ENCODE data around the gene OGN. TPM values are rescaled to one million over a fixed set of nuclear protein-coding genes. Genes with fewer than 3 reads are reported as not detected.

The OGN gene
- total RNA-seq, 1 experiment from 2014 or later: not detected

GRCh38 chr9:92353051-92353450 lies 51.3 kb downstream of the OGN start:
- TF ChIP-seq CTCF (IDR thresholded peaks at IDR 0.05; ENCODE audit: unreplicated experiment): no peak
- peaks cover 15% of the 10 kb centered on the region for H3K9me3 Mint-ChIP-seq (ENCODE audit: unreplicated experiment)
- DNase-seq (ENCODE audit: unreplicated experiment): no peak
- H3K36me3 Mint-ChIP-seq (ENCODE audit: insufficient read depth, unreplicated experiment): peaks cover 6% of the 10 kb centered on the region
- H3K27ac Mint-ChIP-seq (ENCODE audit: low read depth, unreplicated experiment): no peak overlapping the region
- intact Hi-C loops (cut with micrococcal nuclease): no loop called here
- CTCF ChIA-PET: no interaction called here
- H3K4me3 Mint-ChIP-seq (ENCODE audit: unreplicated experiment): no peak overlapping the region
- POLR2A ChIA-PET: no interaction called here
- no peaks in the 10 kb centered on the region for H3K4me1 Mint-ChIP-seq (ENCODE audit: insufficient read depth, unreplicated experiment)
- no TSS peak for BruUV-seq (replicated peaks)
- no peaks in the 10 kb centered on the region for H3K27me3 Mint-ChIP-seq (ENCODE audit: insufficient read depth, unreplicated experiment)

GRCh38 chr9:92350740-92351133 lies 53.6 kb downstream of the OGN start:
- ChIA-PET CTCF (interaction anchor here (0.5 to 1.1 kb wide), 4 partner anchors 20 to 285 kb away, joined by 3 to 4 read pairs (median 3); no protein-coding TSS in a partner anchor), POLR2A (interaction anchor here (1.2 kb wide), 1 partner anchor 23 kb away, joined by 3 read pairs; no protein-coding TSS in a partner anchor)
- DNase-seq (ENCODE audit: unreplicated experiment): no peak
- no TSS peak for BruUV-seq (replicated peaks)
- H3K9me3 Mint-ChIP-seq (ENCODE audit: unreplicated experiment): peaks cover 15% of the 10 kb centered on the region
- H3K27ac Mint-ChIP-seq (ENCODE audit: low read depth, unreplicated experiment): no peak overlapping the region
- no peaks in the 10 kb centered on the region for H3K27me3 Mint-ChIP-seq (ENCODE audit: insufficient read depth, unreplicated experiment)
- H3K4me3 Mint-ChIP-seq (ENCODE audit: unreplicated experiment): no peak overlapping the region
- no peak for TF ChIP-seq CTCF (IDR thresholded peaks at IDR 0.05; ENCODE audit: unreplicated experiment)
- H3K36me3 Mint-ChIP-seq (ENCODE audit: insufficient read depth, unreplicated experiment): peaks cover 5% of the 10 kb centered on the region
- intact Hi-C loops (cut with micrococcal nuclease): no loop called here
- H3K4me1 Mint-ChIP-seq (ENCODE audit: insufficient read depth, unreplicated experiment): no peaks in the 10 kb centered on the region

GRCh38 chr9:92349771-92350739 lies 54.3 kb downstream of the OGN start:
- no peak for DNase-seq (ENCODE audit: unreplicated experiment)
- intact Hi-C loops (cut with micrococcal nuclease): no loop called here
- Mint-ChIP-seq H3K4me3 (ENCODE audit: unreplicated experiment) (no peak overlapping the region), H3K4me1 (ENCODE audit: insufficient read depth, unreplicated experiment) (no peaks in the 10 kb centered on the region), H3K27ac (ENCODE audit: low read depth, unreplicated experiment) (no peak overlapping the region), H3K36me3 (ENCODE audit: insufficient read depth, unreplicated experiment) (peaks cover 5% of the 10 kb centered on the region), H3K27me3 (ENCODE audit: insufficient read depth, unreplicated experiment) (no peaks in the 10 kb centered on the region), H3K9me3 (ENCODE audit: unreplicated experiment) (peaks cover 12% of the 10 kb centered on the region)
- CTCF ChIA-PET: interaction anchor here (0.5 to 1.1 kb wide), 4 partner anchors 20 to 285 kb away, joined by 3 to 4 read pairs (median 3); no protein-coding TSS in a partner anchor
- no TSS peak for BruUV-seq (replicated peaks)
- POLR2A ChIA-PET: interaction anchor here (1.2 kb wide), 1 partner anchor 22 kb away, joined by 3 read pairs; no protein-coding TSS in a partner anchor
- TF ChIP-seq CTCF (IDR thresholded peaks at IDR 0.05; ENCODE audit: unreplicated experiment): no peak

- intact Hi-C loops (cut with micrococcal nuclease): no loop called here
- H3K4me1 Mint-ChIP-seq (ENCODE audit: insufficient read depth, unreplicated experiment): no peaks in the 10 kb centered on the region
- peaks cover 5% of the 10 kb centered on the region for H3K36me3 Mint-ChIP-seq (ENCODE audit: insufficient read depth, unreplicated experiment)
Measured at GRCh38 chr9:92345582-92345981, 58.8 kb downstream of the OGN start.

More at GRCh38 chr9:92345582-92345981, 58.8 kb downstream of the OGN start:
- DNase-seq (ENCODE audit: unreplicated experiment): no peak
- no peak for TF ChIP-seq CTCF (IDR thresholded peaks at IDR 0.05; ENCODE audit: unreplicated experiment)
- H3K27me3 Mint-ChIP-seq (ENCODE audit: insufficient read depth, unreplicated experiment): no peaks in the 10 kb centered on the region
- no TSS peak for BruUV-seq (replicated peaks)
- H3K4me3 Mint-ChIP-seq (ENCODE audit: unreplicated experiment): no peak overlapping the region
- no peaks in the 10 kb centered on the region for H3K9me3 Mint-ChIP-seq (ENCODE audit: unreplicated experiment)
- POLR2A ChIA-PET: no interaction called here
- CTCF ChIA-PET: interaction anchor here (1.6 to 3.4 kb wide), 2 partner anchors 17 to 289 kb away, joined by 4 to 24 read pairs; no protein-coding TSS in a partner anchor
- no peak overlapping the region for H3K27ac Mint-ChIP-seq (ENCODE audit: low read depth, unreplicated experiment)
